HEK293 (cell line): Measurements from ENCODE around the gene VASH2.

Experiments
- CTCF ChIA-PET: fragments of 350-600 bp; formaldehyde crosslinking; extraction: SDS; loops from one replicate; lab custom pipeline; 2021; ENCODE audit warnings: antibody characterized with exemption; lab: Yijun Ruan, JAX
- POLR2A ChIA-PET: fragments of 300-600 bp; formaldehyde crosslinking; extraction: SDS; loops from one replicate; lab custom pipeline; 2020; ENCODE audit warnings: antibody characterized with exemption, inconsistent platforms; lab: Yijun Ruan, JAX
- H3K27ac ChIP-seq: fragments of 200-500 bp; sonication (Bioruptor generic); 2 replicates; pipeline ENCODE4 v1.5.1; 2014; ENCODE audit warnings: low read depth, low read length, control low read depth, inconsistent platforms; ENCODE audit errors: extremely low read depth
- H3K36me3 ChIP-seq, 2 experiments: fragments of 200-500 bp in 1 of 2; sonication (Bioruptor generic) in 1 of 2; 1 replicate in 1 of 2; 2 replicates in 1 of 2; pipeline ENCODE4 v1.5.1; 2014 to 2017; ENCODE audit warnings: inconsistent platforms in 2 of 2, low read length in 2 of 2; ENCODE audit not compliant: control insufficient read depth in 2 of 2, insufficient read depth in 1 of 2
- H3K4me1 ChIP-seq: fragments of 200-500 bp; sonication (Bioruptor generic); 2 replicates; pipeline ENCODE4 v1.5.1; 2014; ENCODE audit warnings: mild to moderate bottlenecking, low read length, inconsistent platforms; ENCODE audit not compliant: control insufficient read depth, insufficient read depth
- H3K4me3 ChIP-seq: 2 replicates; pipeline ENCODE4 v1.5.1; 2011; ENCODE audit warnings: low read depth, mild to moderate bottlenecking, control low read depth, low read length, moderate library complexity
- H3K9me3 ChIP-seq: fragments of 200-500 bp; sonication (Bioruptor generic); 2 replicates; pipeline ENCODE4 v1.5.1; 2014; ENCODE audit warnings: low read depth, low read length, inconsistent platforms; ENCODE audit not compliant: control insufficient read depth, insufficient read depth
- FEZF1 ChIP-seq: fragments of 450-650 bp; formaldehyde crosslinking; IDR thresholded peaks from 2 replicates; pipeline ENCODE4 v1.5.1; 2016; ENCODE audit warnings: missing biosample characterization, missing genetic modification characterization
- GFI1B ChIP-seq: fragments of 450-650 bp; formaldehyde crosslinking; IDR thresholded peaks from 2 replicates; pipeline ENCODE4 v1.5.1; 2016; ENCODE audit warnings: missing biosample characterization, missing genetic modification characterization
- SETDB1 ChIP-seq: IDR thresholded peaks from one replicate; pipeline ENCODE4 v1.6.1; 2017; ENCODE audit warnings: mild to moderate bottlenecking, low read length, moderate library complexity, mixed read lengths; ENCODE audit not compliant: insufficient read length
- SP3 ChIP-seq: fragments of 450-650 bp; formaldehyde crosslinking; IDR thresholded peaks from 2 replicates; pipeline ENCODE4 v1.5.1; 2016; ENCODE audit warnings: missing biosample characterization, missing genetic modification characterization
- YY1 ChIP-seq: fragments of 450-650 bp; formaldehyde crosslinking; IDR thresholded peaks from 2 replicates; pipeline ENCODE4 v1.5.1; 2018; ENCODE audit warnings: missing biosample characterization, missing genetic modification characterization
- ZBTB26 ChIP-seq: fragments of 450-650 bp; formaldehyde crosslinking; optimal IDR thresholded peaks from 2 replicates; pipeline ENCODE3; 2016; ENCODE audit warnings: missing biosample characterization, mild to moderate bottlenecking, missing genetic modification characterization
- ZNF155 ChIP-seq: fragments of 450-650 bp; formaldehyde crosslinking; IDR thresholded peaks from 2 replicates; pipeline ENCODE4 v1.5.1; 2016; ENCODE audit warnings: missing biosample characterization, missing genetic modification characterization
- ZNF211 ChIP-seq: fragments of 450-650 bp; formaldehyde crosslinking; IDR thresholded peaks from 2 replicates; pipeline ENCODE4 v1.5.1; 2016; ENCODE audit warnings: low read depth, missing biosample characterization, missing genetic modification characterization
- ZNF223 ChIP-seq: fragments of 450-650 bp; formaldehyde crosslinking; IDR thresholded peaks from 2 replicates; pipeline ENCODE4 v1.5.1; 2016; ENCODE audit warnings: missing biosample characterization, missing genetic modification characterization
- ZNF248 ChIP-seq: fragments of 450-650 bp; formaldehyde crosslinking; IDR thresholded peaks from 2 replicates; pipeline ENCODE4 v1.5.1; 2017; ENCODE audit warnings: missing biosample characterization, missing genetic modification characterization
- ZNF335 ChIP-seq: fragments of 450-650 bp; formaldehyde crosslinking; conservative IDR thresholded peaks from 2 replicates; pipeline ENCODE4 v1.5.1; 2016; ENCODE audit warnings: missing biosample characterization, missing genetic modification characterization
- ZNF423 ChIP-seq: fragments of 450-650 bp; formaldehyde crosslinking; IDR thresholded peaks from 2 replicates; pipeline ENCODE4 v1.5.1; 2016; ENCODE audit warnings: missing biosample characterization, missing genetic modification characterization
- ZNF426 ChIP-seq: fragments of 450-650 bp; formaldehyde crosslinking; IDR thresholded peaks from 2 replicates; pipeline ENCODE4 v1.5.1; 2017; ENCODE audit warnings: missing biosample characterization, missing genetic modification characterization, mild to moderate bottlenecking, inconsistent platforms, moderate library complexity
- ZNF510 ChIP-seq: fragments of 450-650 bp; formaldehyde crosslinking; IDR thresholded peaks from 2 replicates; pipeline ENCODE4 v1.5.1; 2018; ENCODE audit warnings: mild to moderate bottlenecking, missing genetic modification characterization, missing biosample characterization; ENCODE audit not compliant: insufficient replicate concordance
- ZNF530 ChIP-seq: fragments of 450-650 bp; formaldehyde crosslinking; IDR thresholded peaks from 2 replicates; pipeline ENCODE4 v1.5.1; 2016; ENCODE audit warnings: low read depth, missing biosample characterization, missing genetic modification characterization
- ZNF704 ChIP-seq: fragments of 450-650 bp; formaldehyde crosslinking; IDR thresholded peaks from 2 replicates; pipeline ENCODE4 v1.5.1; 2016; ENCODE audit warnings: missing biosample characterization, missing genetic modification characterization
- ZNF837 ChIP-seq: fragments of 450-650 bp; formaldehyde crosslinking; IDR thresholded peaks from 2 replicates; pipeline ENCODE4 v1.5.1; 2016; ENCODE audit warnings: missing biosample characterization, missing genetic modification characterization
- ZSCAN23 ChIP-seq: fragments of 450-650 bp; formaldehyde crosslinking; IDR thresholded peaks from 2 replicates; pipeline ENCODE4 v1.5.1; 2016; ENCODE audit warnings: missing biosample characterization, missing genetic modification characterization
- TF ChIP-seq, protein P1 (sequence below): fragments of 450-650 bp; formaldehyde crosslinking; IDR thresholded peaks from 2 replicates; pipeline ENCODE4 v1.5.1; 2016; ENCODE audit warnings: missing biosample characterization, missing genetic modification characterization
- TF ChIP-seq, protein P2 (sequence below): fragments of 450-650 bp; formaldehyde crosslinking; IDR thresholded peaks from 2 replicates; pipeline ENCODE4 v1.5.1; 2017; ENCODE audit warnings: missing biosample characterization, missing genetic modification characterization

Gene VASH2

GRCh38 chr1:212941452-212941851 lies 8.9 kb upstream of the VASH2 start:
- no peaks in the 10 kb centered on the region for H3K4me1 ChIP-seq
- H3K4me3 ChIP-seq: no peak overlapping the region
- H3K27ac ChIP-seq: no peak overlapping the region
- H3K9me3 ChIP-seq: no peaks in the 10 kb centered on the region
- TF ChIP-seq ZSCAN23 (tag by site-specific recombination): no peak
- TF ChIP-seq, all 188 proteins: peak for 0
- H3K36me3 ChIP-seq: no peaks in the 10 kb centered on the region
- ChIA-PET POLR2A (no interaction called here), CTCF (interaction anchor here (1.6 kb wide), 1 partner anchor 27 kb away, joined by 6 read pairs; no protein-coding TSS in a partner anchor)

GRCh38 chr1:212942679-212943392 lies 7.5 kb upstream of the VASH2 start:
- CTCF ChIA-PET: interaction anchor here (0.6 kb wide), 2 partner anchors 47 to 1137 kb away, joined by 3 to 4 read pairs; no protein-coding TSS in a partner anchor
- POLR2A ChIA-PET: no interaction called here
- Histone ChIP-seq H3K27ac (no peak overlapping the region), H3K4me1 (no peaks in the 10 kb centered on the region), H3K36me3 (no peaks in the 10 kb centered on the region), H3K9me3 (no peaks in the 10 kb centered on the region), H3K4me3 (no peak overlapping the region)
- no peak for TF ChIP-seq ZNF426 (tag by site-specific recombination)
- no peak for TF ChIP-seq ZNF837
- TF ChIP-seq ZNF704 (tag by site-specific recombination): no peak
- TF ChIP-seq ZBTB26 (tag by site-specific recombination): no peak
- no peak for TF ChIP-seq ZNF335 (tag by site-specific recombination)
- no peak for TF ChIP-seq SETDB1
- no peak for TF ChIP-seq FEZF1
- no peak for TF ChIP-seq ZNF510
- no peak for TF ChIP-seq SP3
- TF ChIP-seq GFI1B: no peak
- no peak for TF ChIP-seq ZNF248 (tag by site-specific recombination)
- TF ChIP-seq ZSCAN23 (tag by site-specific recombination): no peak
- TF ChIP-seq ZNF155 (tag by site-specific recombination): no peak
- TF ChIP-seq ZNF530: no peak
- no peak for TF ChIP-seq ZNF223 (tag by site-specific recombination)
- TF ChIP-seq YY1 (tag by site-specific recombination): no peak
- TF ChIP-seq, protein P1, sequence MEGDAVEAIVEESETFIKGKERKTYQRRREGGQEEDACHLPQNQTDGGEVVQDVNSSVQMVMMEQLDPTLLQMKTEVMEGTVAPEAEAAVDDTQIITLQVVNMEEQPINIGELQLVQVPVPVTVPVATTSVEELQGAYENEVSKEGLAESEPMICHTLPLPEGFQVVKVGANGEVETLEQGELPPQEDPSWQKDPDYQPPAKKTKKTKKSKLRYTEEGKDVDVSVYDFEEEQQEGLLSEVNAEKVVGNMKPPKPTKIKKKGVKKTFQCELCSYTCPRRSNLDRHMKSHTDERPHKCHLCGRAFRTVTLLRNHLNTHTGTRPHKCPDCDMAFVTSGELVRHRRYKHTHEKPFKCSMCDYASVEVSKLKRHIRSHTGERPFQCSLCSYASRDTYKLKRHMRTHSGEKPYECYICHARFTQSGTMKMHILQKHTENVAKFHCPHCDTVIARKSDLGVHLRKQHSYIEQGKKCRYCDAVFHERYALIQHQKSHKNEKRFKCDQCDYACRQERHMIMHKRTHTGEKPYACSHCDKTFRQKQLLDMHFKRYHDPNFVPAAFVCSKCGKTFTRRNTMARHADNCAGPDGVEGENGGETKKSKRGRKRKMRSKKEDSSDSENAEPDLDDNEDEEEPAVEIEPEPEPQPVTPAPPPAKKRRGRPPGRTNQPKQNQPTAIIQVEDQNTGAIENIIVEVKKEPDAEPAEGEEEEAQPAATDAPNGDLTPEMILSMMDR (tag by site-specific recombination): no peak
- TF ChIP-seq ZNF423 (tag by site-specific recombination): no peak
- no peak for TF ChIP-seq ZNF211 (tag by site-specific recombination)
- TF ChIP-seq, protein P2, sequence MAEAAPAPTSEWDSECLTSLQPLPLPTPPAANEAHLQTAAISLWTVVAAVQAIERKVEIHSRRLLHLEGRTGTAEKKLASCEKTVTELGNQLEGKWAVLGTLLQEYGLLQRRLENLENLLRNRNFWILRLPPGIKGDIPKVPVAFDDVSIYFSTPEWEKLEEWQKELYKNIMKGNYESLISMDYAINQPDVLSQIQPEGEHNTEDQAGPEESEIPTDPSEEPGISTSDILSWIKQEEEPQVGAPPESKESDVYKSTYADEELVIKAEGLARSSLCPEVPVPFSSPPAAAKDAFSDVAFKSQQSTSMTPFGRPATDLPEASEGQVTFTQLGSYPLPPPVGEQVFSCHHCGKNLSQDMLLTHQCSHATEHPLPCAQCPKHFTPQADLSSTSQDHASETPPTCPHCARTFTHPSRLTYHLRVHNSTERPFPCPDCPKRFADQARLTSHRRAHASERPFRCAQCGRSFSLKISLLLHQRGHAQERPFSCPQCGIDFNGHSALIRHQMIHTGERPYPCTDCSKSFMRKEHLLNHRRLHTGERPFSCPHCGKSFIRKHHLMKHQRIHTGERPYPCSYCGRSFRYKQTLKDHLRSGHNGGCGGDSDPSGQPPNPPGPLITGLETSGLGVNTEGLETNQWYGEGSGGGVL: no peak
